HG02884 (cell line): ENCODE data around the gene VBP1.
A peak's percentile ranks its signal among the peaks of the same experiment; 100 is the strongest.
"Not testable (repeated sequence)": the region's sequence is repeated elsewhere in the genome, so short reads cannot be mapped to it uniquely, and the experiment has no call there.

Experiments used
- ATAC-seq: cut with Tn5 transposase; IDR thresholded peaks from one replicate; pipeline ENCODE4 v1.9.1; 2021; ENCODE audit warnings: mild to moderate bottlenecking, moderate library complexity; ENCODE audit not compliant: unreplicated experiment

Gene VBP1

GRCh38 chrX:155263854-155264628, 47.8 kb downstream of the VBP1 start, which contains the start of gene RAB39B:
Gene RAB39B (minus strand): TSS chrX:155264491. CDS start chrX:155264288, 203 bp downstream.
- ATAC-seq: peak; percentile 96

DNA sequence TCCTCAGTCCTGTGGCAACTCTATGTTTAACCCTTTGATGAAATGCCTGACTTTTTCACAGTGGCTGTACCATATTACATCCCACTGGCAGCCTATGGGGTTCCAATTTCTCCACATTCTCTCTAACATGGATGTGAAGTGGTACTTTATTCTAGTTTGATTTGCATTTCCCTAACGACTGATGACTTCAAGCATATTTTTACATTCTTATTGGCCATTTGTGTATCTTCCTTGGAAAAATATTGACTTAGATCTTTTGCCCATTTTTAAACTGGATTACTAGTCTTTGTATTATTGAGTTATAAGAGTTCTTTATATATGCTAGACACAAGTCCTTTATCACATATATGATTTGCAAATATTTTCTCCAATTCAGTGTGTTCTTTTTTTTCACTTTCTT, 50.2 kb downstream of the VBP1 start:
- ATAC-seq: no peak

DNA sequence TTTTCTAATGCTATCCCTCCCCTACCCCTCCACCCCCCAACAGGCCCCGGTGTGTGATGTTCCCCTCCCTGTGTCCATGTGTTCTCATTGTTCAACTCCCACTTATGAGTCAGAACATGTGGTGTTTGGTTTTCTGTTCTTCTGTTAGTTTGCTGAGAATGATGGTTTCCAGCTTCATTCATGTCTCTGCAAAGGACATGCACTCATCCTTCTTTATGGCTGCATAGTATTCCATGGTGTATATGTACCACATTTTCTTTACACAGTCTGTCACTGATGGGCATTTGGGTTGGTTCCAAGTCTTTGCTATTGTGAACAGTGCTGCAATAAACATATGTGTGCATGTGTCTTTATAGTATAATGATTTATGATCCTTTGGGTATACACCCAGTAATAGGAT, 51.7 kb downstream of the VBP1 start:
- not testable (repeated sequence) for ATAC-seq

- no peak for ATAC-seq
Measured at GRCh38 chrX:155270969-155271368, 54.7 kb downstream of the VBP1 start.

DNA sequence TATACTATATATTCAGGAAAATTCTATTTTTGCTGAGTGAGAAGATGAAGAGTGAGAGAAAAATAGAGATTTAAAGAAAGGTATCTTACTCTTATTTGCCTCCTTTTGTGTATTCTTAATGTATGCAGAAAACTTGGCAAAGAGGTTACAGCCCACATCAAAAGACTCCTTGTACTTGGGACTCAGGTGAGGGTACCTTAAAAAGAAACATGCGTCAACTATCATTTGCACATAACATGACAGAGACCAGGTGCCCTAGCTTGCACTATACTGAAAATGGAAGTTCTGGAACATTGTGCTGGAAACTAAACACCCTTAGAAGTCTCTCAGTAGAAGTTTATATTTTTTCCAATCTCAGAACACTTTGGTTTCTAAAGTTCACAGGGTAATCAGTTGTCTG, 63.6 kb downstream of the VBP1 start:
- ATAC-seq: no peak
